ENCODE results near the gene MACROD2.
"Not testable (repeated sequence)": the region's sequence is repeated elsewhere in the genome, so short reads cannot be mapped to it uniquely, and the experiment has no call there.

The MACROD2 gene

DNA sequence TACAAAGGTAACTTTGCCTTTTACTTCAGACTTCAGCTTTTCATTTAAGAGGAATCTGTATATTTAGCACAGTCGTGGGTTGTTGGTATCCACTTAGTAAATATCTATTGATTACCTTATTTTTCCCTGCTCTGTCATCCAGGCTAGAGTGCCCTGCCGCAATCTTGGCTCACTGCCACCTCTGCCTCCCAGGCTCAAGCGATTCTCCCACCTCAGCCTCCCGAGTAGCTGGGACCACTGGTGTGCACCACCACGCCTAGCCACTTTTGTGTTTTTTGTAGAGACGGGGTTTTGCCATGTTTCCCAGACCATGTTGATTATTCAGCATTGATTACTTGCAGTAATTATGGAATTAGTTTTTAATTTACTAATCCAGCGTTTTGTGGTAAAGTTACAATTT is 41.3 kb downstream of the MACROD2 start:
- Histone ChIP-seq H3K36me3 (no peaks in the 10 kb centered on the region), H3K27ac (no peak overlapping the region), H3K27me3 (no peaks in the 10 kb centered on the region), H3K4me3 (ENCODE audit: low read depth in 1 of 2, low read length in 1 of 2) (no peak overlapping the region), H3K4me1 (ENCODE audit: control insufficient read depth in 1 of 2, insufficient read depth in 1 of 2, low read depth in 1 of 2, low read length in 1 of 2) (no peaks in the 10 kb centered on the region), H3K9me3 (no peaks in the 10 kb centered on the region)
- TF ChIP-seq, protein P1, sequence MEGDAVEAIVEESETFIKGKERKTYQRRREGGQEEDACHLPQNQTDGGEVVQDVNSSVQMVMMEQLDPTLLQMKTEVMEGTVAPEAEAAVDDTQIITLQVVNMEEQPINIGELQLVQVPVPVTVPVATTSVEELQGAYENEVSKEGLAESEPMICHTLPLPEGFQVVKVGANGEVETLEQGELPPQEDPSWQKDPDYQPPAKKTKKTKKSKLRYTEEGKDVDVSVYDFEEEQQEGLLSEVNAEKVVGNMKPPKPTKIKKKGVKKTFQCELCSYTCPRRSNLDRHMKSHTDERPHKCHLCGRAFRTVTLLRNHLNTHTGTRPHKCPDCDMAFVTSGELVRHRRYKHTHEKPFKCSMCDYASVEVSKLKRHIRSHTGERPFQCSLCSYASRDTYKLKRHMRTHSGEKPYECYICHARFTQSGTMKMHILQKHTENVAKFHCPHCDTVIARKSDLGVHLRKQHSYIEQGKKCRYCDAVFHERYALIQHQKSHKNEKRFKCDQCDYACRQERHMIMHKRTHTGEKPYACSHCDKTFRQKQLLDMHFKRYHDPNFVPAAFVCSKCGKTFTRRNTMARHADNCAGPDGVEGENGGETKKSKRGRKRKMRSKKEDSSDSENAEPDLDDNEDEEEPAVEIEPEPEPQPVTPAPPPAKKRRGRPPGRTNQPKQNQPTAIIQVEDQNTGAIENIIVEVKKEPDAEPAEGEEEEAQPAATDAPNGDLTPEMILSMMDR (IDR thresholded peaks at IDR 0.05), result no peak

DNA sequence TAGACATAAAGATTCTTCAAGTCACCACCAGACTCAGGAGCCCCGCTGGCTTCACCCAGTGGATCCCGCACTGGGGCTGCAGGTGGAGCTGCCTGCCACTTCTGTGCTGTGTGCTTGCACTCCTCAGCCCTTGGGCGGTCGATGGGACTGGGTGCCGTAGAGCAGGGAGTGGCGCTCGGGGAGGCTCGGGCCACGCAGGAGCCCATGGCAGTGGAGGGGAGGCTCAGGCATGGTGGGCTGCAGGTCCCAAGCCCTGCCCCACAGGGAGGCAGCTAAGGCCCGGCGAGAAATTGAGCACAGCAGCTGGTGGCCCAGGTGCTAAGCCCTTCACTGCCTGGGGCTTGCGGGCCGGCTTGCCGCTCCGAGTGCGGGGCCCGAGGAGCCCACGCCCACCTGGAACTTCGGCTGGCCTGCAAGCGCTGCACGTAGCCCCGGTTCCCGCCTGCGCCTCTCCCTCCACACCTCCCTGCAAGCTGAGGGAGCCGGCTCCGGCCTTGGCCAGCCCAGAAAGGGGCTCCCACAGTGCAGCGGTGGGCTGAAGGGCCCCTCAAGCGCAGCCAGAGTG is 49.5 kb downstream of the MACROD2 start:
- not testable (repeated sequence) for H3K27me3 ChIP-seq; H3K4me1 ChIP-seq (ENCODE audit: control insufficient read depth in 1 of 2, insufficient read depth in 1 of 2, low read depth in 1 of 2, low read length in 1 of 2); H3K4me3 ChIP-seq (ENCODE audit: low read depth in 1 of 2, low read length in 1 of 2); H3K9me3 ChIP-seq; H3K36me3 ChIP-seq; H3K27ac ChIP-seq

DNA sequence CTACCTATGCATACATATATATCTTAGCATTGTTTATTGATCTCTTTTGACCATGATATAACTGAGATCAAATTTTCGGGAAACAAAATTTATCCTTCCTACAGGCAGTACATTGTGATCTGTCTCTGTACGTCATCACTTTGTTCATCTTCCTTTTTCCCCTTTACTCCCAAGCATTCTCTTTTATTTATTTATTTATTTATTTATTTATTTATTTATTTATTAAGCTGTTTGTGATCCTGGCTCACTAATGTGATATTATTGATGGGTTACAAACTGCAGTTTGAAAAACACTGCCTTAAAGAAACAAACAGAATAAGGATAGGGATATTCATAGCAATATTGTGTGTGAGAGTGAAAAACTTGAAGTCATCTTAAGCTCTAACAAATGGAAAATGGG is 51.2 kb downstream of the MACROD2 start:
- no peak overlapping the region for H3K27ac ChIP-seq
- TF ChIP-seq, protein P1 (IDR thresholded peaks at IDR 0.05), result no peak
- H3K9me3 ChIP-seq, result no peaks in the 10 kb centered on the region
- no peak overlapping the region for H3K4me3 ChIP-seq (ENCODE audit: low read depth in 1 of 2, low read length in 1 of 2)
- H3K27me3 ChIP-seq, result no peaks in the 10 kb centered on the region
- no peaks in the 10 kb centered on the region for H3K36me3 ChIP-seq
- H3K4me1 ChIP-seq (ENCODE audit: control insufficient read depth in 1 of 2, insufficient read depth in 1 of 2, low read depth in 1 of 2, low read length in 1 of 2), result no peaks in the 10 kb centered on the region

DNA sequence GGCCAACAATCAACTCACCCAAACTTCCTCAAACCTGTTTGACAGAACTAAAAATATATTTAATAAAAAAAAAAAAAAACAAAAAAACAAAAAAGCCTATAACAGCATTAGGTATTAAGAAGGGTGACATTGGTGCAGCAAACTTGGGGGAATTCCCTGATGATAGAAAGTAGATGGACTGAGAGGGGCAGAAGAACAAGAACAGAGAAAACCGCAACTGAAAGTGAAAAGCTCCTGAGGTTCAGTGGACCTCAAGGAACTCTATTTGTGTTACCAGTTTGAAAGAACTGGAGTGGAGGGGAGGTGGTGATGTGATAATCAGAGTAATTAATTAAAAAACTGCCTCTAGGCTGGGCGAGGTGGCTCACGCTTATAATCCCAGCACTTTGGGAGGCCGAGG is 53.8 kb downstream of the MACROD2 start:
- Histone ChIP-seq H3K27me3 (no peaks in the 10 kb centered on the region), H3K27ac (no peak overlapping the region), H3K4me1 (ENCODE audit: control insufficient read depth in 1 of 2, insufficient read depth in 1 of 2, low read depth in 1 of 2, low read length in 1 of 2) (no peaks in the 10 kb centered on the region), H3K4me3 (ENCODE audit: low read depth in 1 of 2, low read length in 1 of 2) (no peak overlapping the region), H3K36me3 (no peaks in the 10 kb centered on the region), H3K9me3 (no peaks in the 10 kb centered on the region)
- TF ChIP-seq, protein P1 (IDR thresholded peaks at IDR 0.05), result no peak

DNA sequence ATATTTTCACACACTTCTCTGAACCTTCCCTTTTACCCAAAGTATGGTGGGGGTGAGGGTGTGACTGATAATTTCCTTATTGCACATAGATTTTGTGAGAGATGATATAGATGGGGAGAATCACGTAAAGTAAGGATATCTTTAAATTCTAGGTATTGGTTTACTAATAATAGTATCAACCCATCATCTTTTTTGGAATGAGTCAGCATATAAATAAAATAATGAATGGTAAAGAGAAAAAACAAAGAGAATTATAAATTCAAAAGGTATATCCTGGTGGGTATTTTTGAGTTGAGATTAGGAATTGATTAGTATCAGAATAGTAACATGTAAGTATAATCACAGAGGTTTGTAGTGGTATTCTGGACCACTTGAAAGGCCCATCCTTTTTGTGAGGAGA is 56.1 kb downstream of the MACROD2 start:
- Histone ChIP-seq H3K4me3 (ENCODE audit: low read depth in 1 of 2, low read length in 1 of 2) (no peak overlapping the region), H3K4me1 (ENCODE audit: control insufficient read depth in 1 of 2, insufficient read depth in 1 of 2, low read depth in 1 of 2, low read length in 1 of 2) (no peaks in the 10 kb centered on the region), H3K27ac (no peak overlapping the region), H3K27me3 (no peaks in the 10 kb centered on the region), H3K9me3 (no peaks in the 10 kb centered on the region), H3K36me3 (no peaks in the 10 kb centered on the region)
- TF ChIP-seq, protein P1 (IDR thresholded peaks at IDR 0.05), result no peak

DNA sequence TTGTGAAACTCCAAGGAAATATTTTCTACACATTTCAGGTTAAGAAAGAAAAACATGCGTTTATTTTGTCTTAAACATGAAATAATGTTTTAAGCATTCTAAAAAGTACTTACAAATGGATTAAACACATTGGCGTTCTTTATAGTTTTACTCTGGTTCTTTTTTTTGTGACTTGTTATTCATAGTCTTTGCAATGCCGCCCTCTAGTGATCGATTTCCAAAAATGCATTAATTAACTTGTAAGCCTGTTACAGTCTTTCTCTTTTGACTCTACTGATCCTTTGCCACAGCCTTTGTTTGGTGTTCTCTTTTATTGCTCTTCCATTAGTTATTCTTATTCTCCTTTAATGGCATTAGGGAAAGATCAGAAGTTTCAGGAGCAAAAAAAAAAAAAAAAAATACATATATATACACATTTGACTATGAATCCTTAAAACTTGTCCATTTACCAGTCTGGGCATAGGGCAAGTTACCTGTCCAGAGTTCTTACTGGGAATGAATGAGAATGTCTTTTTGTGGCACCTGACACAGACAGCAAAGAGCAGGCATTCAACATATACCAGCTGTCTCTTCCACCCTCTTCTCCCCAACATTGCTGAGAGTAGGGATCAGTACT is 59.9 kb downstream of the MACROD2 start:
- no peaks in the 10 kb centered on the region for H3K36me3 ChIP-seq
- H3K27me3 ChIP-seq, result no peaks in the 10 kb centered on the region
- H3K9me3 ChIP-seq, result no peaks in the 10 kb centered on the region
- no peaks in the 10 kb centered on the region for H3K4me1 ChIP-seq (ENCODE audit: control insufficient read depth in 1 of 2, insufficient read depth in 1 of 2, low read depth in 1 of 2, low read length in 1 of 2)
- H3K27ac ChIP-seq, result no peak overlapping the region
- TF ChIP-seq, protein P1 (IDR thresholded peaks at IDR 0.05), result no peak
- no peak overlapping the region for H3K4me3 ChIP-seq (ENCODE audit: low read depth in 1 of 2, low read length in 1 of 2)
